IgD-negative memory B cell (primary cell): ENCODE results near the gene PRKCA. TPM values are rescaled to one million over a fixed set of nuclear protein-coding genes. Genes with fewer than 3 reads are reported as not detected.
"Not testable (repeated sequence)": the region's sequence is repeated elsewhere in the genome, so short reads cannot be mapped to it uniquely, and the experiment has no call there.

Experiments used
- H3K27ac Mint-ChIP-seq, 3 donors: one replicate each; pipeline ENCODE4 v1.8.0; 2020 to 2022; ENCODE audit warnings: mild to moderate bottlenecking in 3 of 3, mixed read lengths in 3 of 3, moderate library complexity in 1 of 3
- H3K27me3 Mint-ChIP-seq: one replicate; pipeline ENCODE4 v1.8.0; 2021; ENCODE audit warnings: mixed read lengths
- H3K36me3 Mint-ChIP-seq: one replicate; pipeline ENCODE4 v1.8.0; 2020; ENCODE audit warnings: mild to moderate bottlenecking, mixed read lengths
- H3K4me1 Mint-ChIP-seq, 3 donors: one replicate each; pipeline ENCODE4 v1.8.0; 2020 to 2022; ENCODE audit warnings: mixed read lengths in 3 of 3, mild to moderate bottlenecking in 1 of 3
- H3K4me3 Mint-ChIP-seq, 4 donors: one replicate each; pipeline ENCODE4 v1.8.0; 2020 to 2022; ENCODE audit warnings: mild to moderate bottlenecking in 4 of 4, mixed read lengths in 4 of 4, moderate library complexity in 3 of 4
- H3K9me3 Mint-ChIP-seq, 3 donors: one replicate each; pipeline ENCODE4 v1.8.0; 2020 to 2021; ENCODE audit warnings: mixed read lengths in 3 of 3, mild to moderate bottlenecking in 1 of 3
- polyA plus RNA-seq: library from polyadenylated mRNA; unstranded; fragments of 300-500 nt; fragmentation: Illumina TruSeq; gene quantifications from one replicate; pipeline ENCODE4 v1.2.3, GENCODE V29; 2021

Gene PRKCA
- polyA plus RNA-seq, 1 donor from 2014 or later: 0.14 TPM

DNA sequence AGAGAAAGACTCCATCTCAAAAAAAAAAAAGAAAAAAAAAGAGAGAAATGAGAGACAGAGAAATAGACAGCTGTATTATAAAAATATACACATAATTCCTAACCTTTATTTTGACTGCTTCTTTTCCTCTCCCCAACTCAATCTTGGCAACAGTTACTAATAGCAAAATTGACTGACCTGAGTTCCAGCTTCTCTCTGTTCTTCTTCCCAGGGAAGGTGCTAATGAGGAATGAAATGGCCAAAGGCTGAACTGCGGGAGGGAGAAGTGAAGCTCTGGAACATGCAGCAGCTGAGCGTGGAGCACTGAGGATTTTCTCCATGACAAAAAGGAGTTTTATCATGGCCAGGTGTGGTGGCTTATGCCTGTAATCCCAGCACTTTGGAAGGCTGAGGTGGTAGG lies 25.2 kb upstream of the PRKCA start:
- H3K4me3 Mint-ChIP-seq: no peak overlapping the region
- H3K4me1 Mint-ChIP-seq: no peaks in the 10 kb centered on the region
- no peaks in the 10 kb centered on the region for H3K9me3 Mint-ChIP-seq
- no peak overlapping the region for H3K27ac Mint-ChIP-seq
- no peaks in the 10 kb centered on the region for H3K36me3 Mint-ChIP-seq
- no peaks in the 10 kb centered on the region for H3K27me3 Mint-ChIP-seq

DNA sequence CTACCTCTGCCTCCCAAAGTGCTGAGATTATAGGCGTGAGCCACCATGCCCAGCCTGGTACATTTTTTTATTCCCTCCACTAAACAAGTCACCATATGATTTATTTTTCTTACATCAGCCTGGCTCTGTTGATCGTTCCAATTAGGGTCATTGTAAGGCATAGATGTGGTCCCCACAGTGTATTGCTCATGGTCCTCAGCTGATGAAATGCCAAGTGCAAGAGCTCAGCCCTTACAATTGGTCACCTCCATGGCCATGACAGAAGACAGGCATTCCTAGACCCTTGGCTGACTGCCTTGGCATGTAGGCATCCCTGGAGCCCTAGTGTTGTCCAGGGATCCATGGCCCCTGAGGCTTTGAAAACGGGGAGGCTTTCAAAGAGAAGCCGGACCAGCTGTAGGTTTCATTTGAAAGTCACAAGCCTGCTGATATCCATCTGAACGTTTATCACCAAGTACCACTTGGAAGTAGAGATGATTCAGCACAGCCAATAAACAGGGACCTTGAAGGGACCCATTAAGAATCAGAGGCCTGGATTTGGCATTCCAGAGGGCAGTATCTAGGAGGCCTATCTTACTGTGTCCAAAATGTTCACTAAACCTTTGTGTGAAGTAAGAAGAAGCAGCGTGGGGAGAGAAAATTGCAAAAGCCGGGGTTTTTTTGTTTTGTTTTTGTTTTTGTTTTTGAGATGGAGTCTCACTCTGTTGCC lies 20.6 kb upstream of the PRKCA start:
- Mint-ChIP-seq H3K4me1 (no peaks in the 10 kb centered on the region), H3K9me3 (no peaks in the 10 kb centered on the region), H3K27me3 (peaks cover 1% of the 10 kb centered on the region), H3K4me3 (no peak overlapping the region), H3K36me3 (no peaks in the 10 kb centered on the region), H3K27ac (no peak overlapping the region)

- Mint-ChIP-seq H3K27me3 (peaks cover 6% of the 10 kb centered on the region), H3K4me1 (peaks cover 0 to 1% (median 0%) of the 10 kb centered on the region in 3 donors), H3K27ac (no peak overlapping the region), H3K36me3 (no peaks in the 10 kb centered on the region), H3K4me3 (no peak overlapping the region), H3K9me3 (no peaks in the 10 kb centered on the region)
Observed at GRCh38 chr17:66283296-66283934, 19.0 kb upstream of the PRKCA start.

GRCh38 chr17:66283971-66284370 lies 18.4 kb upstream of the PRKCA start:
- no peak overlapping the region for H3K4me3 Mint-ChIP-seq
- no peaks in the 10 kb centered on the region for H3K36me3 Mint-ChIP-seq
- peaks cover 0 to 1% (median 0%) of the 10 kb centered on the region in 3 donors for H3K4me1 Mint-ChIP-seq
- H3K9me3 Mint-ChIP-seq: no peaks in the 10 kb centered on the region
- no peak overlapping the region for H3K27ac Mint-ChIP-seq
- H3K27me3 Mint-ChIP-seq: peaks cover 6% of the 10 kb centered on the region

- H3K36me3 Mint-ChIP-seq: no peaks in the 10 kb centered on the region
- peaks cover 0 to 1% (median 0%) of the 10 kb centered on the region in 3 donors for H3K4me1 Mint-ChIP-seq
- no peaks in the 10 kb centered on the region for H3K9me3 Mint-ChIP-seq
- H3K4me3 Mint-ChIP-seq: no peak overlapping the region
- peaks cover 9% of the 10 kb centered on the region for H3K27me3 Mint-ChIP-seq
- no peak overlapping the region for H3K27ac Mint-ChIP-seq
Observed at GRCh38 chr17:66285149-66285548, 17.3 kb upstream of the PRKCA start.

- H3K4me3 Mint-ChIP-seq: no peak overlapping the region
- H3K27ac Mint-ChIP-seq: no peak overlapping the region
Observed at GRCh38 chr17:66287911-66288310, 14.5 kb upstream of the PRKCA start.

GRCh38 chr17:66290101-66290722 lies 12.2 kb upstream of the PRKCA start:
- Mint-ChIP-seq H3K4me3 (no peak overlapping the region), H3K27ac (no peak overlapping the region), H3K9me3 (no peaks in the 10 kb centered on the region), H3K36me3 (peaks cover 1% of the 10 kb centered on the region), H3K27me3 (peaks cover 10% of the 10 kb centered on the region), H3K4me1 (peaks cover 0 to 1% (median 0%) of the 10 kb centered on the region in 3 donors)

More at GRCh38 chr17:66287911-66288310, 14.5 kb upstream of the PRKCA start:
- Mint-ChIP-seq H3K36me3 (no peaks in the 10 kb centered on the region), H3K9me3 (no peaks in the 10 kb centered on the region), H3K27me3 (peaks cover 11% of the 10 kb centered on the region), H3K4me1 (peaks cover 0 to 1% (median 0%) of the 10 kb centered on the region in 3 donors)

DNA sequence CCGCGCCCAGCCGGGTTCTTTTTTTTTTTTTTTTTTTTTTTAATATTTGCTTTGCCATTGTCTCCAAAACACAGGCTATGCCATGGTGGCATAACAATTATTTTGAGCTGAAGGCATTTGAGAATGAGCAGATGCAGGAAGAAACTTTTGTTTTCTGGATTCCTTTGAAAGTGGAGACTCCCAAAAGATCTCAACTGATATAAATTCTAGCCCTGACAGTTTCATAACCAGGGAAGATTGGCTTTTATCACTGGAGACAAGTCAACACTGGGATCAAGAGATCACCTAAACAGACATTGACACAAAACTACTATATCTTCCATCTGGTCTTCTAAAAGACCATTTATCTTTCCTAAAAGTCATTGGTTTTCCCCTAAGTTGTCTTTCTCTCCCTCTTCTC lies 10.1 kb upstream of the PRKCA start:
- Mint-ChIP-seq H3K27ac (no peak overlapping the region), H3K4me3 (no peak overlapping the region), H3K36me3 (peaks cover 2% of the 10 kb centered on the region), H3K9me3 (no peaks in the 10 kb centered on the region), H3K27me3 (peaks cover 10% of the 10 kb centered on the region), H3K4me1 (no peaks in the 10 kb centered on the region)

DNA sequence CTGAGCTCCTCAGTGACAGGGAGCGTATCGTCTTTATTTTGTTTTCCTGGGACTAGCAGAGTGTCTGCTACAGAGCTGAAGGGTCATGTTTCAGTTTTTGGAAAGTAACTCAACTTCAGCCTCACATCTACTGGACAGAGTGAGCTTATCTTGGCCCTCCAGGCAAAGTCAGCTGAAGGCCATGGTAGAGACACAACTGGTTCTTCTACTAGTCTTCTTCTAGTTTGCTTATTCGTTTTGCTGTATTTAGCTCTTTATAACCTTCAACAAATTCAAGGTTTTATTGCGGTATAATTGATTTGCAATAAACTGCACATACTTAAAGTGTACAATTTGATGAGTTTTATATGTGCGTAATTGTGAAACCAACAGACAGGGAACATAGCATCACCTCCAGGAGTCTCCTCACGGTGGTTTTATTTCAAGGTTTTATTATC lies 6.1 kb upstream of the PRKCA start:
- no peak overlapping the region for H3K4me3 Mint-ChIP-seq
- H3K4me1 Mint-ChIP-seq: peaks cover 0 to 4% (median 0%) of the 10 kb centered on the region in 3 donors
- no peaks in the 10 kb centered on the region for H3K9me3 Mint-ChIP-seq
- H3K27ac Mint-ChIP-seq: no peak overlapping the region
- peaks cover 17% of the 10 kb centered on the region for H3K27me3 Mint-ChIP-seq
- H3K36me3 Mint-ChIP-seq: peaks cover 2% of the 10 kb centered on the region

GRCh38 chr17:66297443-66297842 lies 5.0 kb upstream of the PRKCA start:
- H3K4me1 Mint-ChIP-seq, H3K27ac Mint-ChIP-seq, H3K36me3 Mint-ChIP-seq, H3K4me3 Mint-ChIP-seq, H3K9me3 Mint-ChIP-seq: not testable (repeated sequence)
- H3K27me3 Mint-ChIP-seq: peaks cover 22% of the 10 kb centered on the region

GRCh38 chr17:66299711-66300110 lies 2.7 kb upstream of the PRKCA start:
- peaks cover 2 to 9% (median 4%) of the 10 kb centered on the region in 3 donors for H3K4me1 Mint-ChIP-seq
- H3K27me3 Mint-ChIP-seq: peaks cover 24% of the 10 kb centered on the region
- H3K36me3 Mint-ChIP-seq: peaks cover 2% of the 10 kb centered on the region
- peak overlapping the region in 1 of 4 donors; percentile 67 for H3K4me3 Mint-ChIP-seq
- H3K9me3 Mint-ChIP-seq: no peaks in the 10 kb centered on the region
- no peak overlapping the region for H3K27ac Mint-ChIP-seq

DNA sequence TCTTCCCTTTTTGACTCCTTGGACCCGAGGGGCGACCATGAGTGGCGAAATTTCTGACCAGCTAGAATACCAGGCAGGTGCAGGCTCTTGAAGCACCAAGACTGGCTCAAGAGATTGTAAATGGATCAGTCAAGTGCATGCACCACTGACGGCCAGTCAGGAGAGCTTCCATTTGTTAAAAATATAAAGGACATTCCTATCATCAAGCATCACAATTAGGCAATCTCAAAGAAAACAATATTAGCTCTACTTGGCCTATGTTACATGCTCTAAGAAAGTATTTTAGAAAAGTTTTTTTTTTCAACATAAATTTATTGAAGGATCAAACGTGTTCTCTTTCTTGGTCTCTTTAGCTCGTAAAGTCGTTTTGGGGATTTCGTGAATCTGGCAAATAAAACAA lies 1.5 kb upstream of the PRKCA start:
- Mint-ChIP-seq H3K4me3 (peak overlapping the region; percentile 81 to 97 (median 91)), H3K27ac (peak overlapping the region in 1 of 3 donors; percentile 55), H3K9me3 (no peaks in the 10 kb centered on the region), H3K36me3 (no peaks in the 10 kb centered on the region), H3K27me3 (peaks cover 24% of the 10 kb centered on the region), H3K4me1 (peaks cover 2 to 9% (median 4%) of the 10 kb centered on the region in 3 donors)

DNA sequence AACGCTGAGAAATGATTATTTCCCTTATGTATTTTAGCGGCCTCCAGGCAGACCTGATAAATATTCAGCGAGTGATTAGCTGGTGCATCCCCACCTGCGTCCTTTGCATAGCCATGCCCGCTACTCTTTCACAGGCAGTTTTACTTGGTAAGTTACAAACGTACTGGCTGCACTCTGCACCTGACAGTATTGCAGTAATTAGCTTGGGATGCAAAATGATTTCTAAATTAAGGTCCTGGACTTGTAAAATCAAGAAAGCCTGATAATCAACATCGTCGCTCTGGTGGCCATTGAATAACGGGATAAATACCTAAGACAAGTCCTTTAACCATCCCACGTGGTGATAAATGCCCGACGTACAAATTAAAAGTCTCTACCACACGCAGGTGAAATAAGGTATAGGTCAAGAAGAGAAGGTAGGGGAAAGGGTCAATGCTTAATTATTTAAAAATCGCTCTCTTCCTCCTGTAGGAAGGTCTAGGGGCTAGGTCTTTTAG lies 998 bp upstream of the PRKCA start:
- Mint-ChIP-seq H3K27me3 (peaks cover 24% of the 10 kb centered on the region), H3K36me3 (no peaks in the 10 kb centered on the region), H3K27ac (peak overlapping the region in 2 of 3 donors; percentile 32 to 65), H3K9me3 (no peaks in the 10 kb centered on the region), H3K4me1 (peaks cover 2 to 11% (median 4%) of the 10 kb centered on the region in 3 donors), H3K4me3 (peak overlapping the region; percentile 81 to 97 (median 91))

DNA sequence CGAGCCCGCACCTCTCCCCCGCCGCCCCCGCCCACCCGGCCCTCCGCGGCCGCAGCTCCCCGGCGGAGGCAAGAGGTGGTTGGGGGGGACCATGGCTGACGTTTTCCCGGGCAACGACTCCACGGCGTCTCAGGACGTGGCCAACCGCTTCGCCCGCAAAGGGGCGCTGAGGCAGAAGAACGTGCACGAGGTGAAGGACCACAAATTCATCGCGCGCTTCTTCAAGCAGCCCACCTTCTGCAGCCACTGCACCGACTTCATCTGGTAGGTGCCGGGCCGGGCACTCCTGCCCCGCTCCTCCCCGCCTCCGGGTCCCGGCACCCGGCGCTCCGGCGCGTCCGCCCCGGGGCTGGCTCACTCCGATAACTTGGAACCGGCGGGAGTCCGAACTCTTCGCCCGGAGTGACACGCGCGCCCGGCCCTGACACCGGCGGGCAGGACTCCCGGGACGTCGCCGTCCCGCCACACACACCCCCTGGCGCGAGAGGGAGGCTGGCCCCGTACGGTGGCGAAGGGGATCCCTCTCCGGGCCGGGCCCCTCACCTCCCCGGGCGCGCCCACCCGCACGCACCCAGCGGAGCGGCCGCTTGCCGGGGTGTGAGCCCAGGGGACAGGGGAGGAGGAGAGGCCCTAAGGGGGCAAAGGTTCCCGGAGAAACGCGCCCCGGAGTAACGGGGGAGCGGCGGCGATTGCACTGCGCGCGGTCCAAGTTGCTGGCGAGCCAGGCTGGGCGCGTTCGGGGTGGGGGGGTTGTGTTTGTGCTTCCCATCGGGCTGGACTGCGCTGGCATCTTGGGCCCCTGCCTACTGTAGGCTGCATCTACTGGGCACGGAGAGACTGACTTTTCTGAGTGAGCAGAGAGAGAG lies 581 bp downstream of the PRKCA start:
- Mint-ChIP-seq H3K27ac (peak overlapping the region in 1 of 3 donors; percentile 42), H3K4me3 (peak overlapping the region; percentile 63 to 96 (median 92)), H3K36me3 (no peaks in the 10 kb centered on the region), H3K9me3 (no peaks in the 10 kb centered on the region), H3K27me3 (peaks cover 24% of the 10 kb centered on the region), H3K4me1 (peaks cover 2 to 11% (median 4%) of the 10 kb centered on the region in 3 donors)
